Activated CD4-positive, CD25-positive, alpha-beta regulatory T cell treated with anti-CD3 and anti-CD28 coated beads, Interleukin-2, amount 50 U/mL, for 24 hours (primary cell): ENCODE data around the gene GDNF.

Experiments
- ATAC-seq, 2 donors: fragments of 150-1000 bp; cut with Tn5 transposase; one replicate each; pipeline ENCODE4 v1.10.0; 2021; ENCODE audit warnings: mild to moderate bottlenecking in 1 of 2, moderate library complexity in 1 of 2

GDNF gene

GRCh38 chr5:37846786-37847310, 7.0 kb upstream of the GDNF start:
- ATAC-seq = no peak

GRCh38 chr5:37844009-37844408, 4.2 kb upstream of the GDNF start:
- ATAC-seq = no peak

GRCh38 chr5:37842048-37842447, 2.2 kb upstream of the GDNF start:
- no peak for ATAC-seq

GRCh38 chr5:37841203-37841602, 1.4 kb upstream of the GDNF start:
- no peak for ATAC-seq

GRCh38 chr5:37840053-37841034, 503 bp upstream of the GDNF start:
- no peak for ATAC-seq

- no peak for ATAC-seq
Measured at GRCh38 chr5:37838933-37839341, 904 bp downstream of the GDNF start.

- no peak for ATAC-seq
Measured at GRCh38 chr5:37838152-37838932, 1.5 kb downstream of the GDNF start.

- peak; percentile 30 to 37 for ATAC-seq
Measured at GRCh38 chr5:37837414-37838032, 2.3 kb downstream of the GDNF start.

- ATAC-seq = no peak
Measured at GRCh38 chr5:37836592-37837413, 3.0 kb downstream of the GDNF start.

- no peak for ATAC-seq
Measured at GRCh38 chr5:37836235-37836591, 3.6 kb downstream of the GDNF start.

- no peak for ATAC-seq
Measured at GRCh38 chr5:37835380-37835973, 4.4 kb downstream of the GDNF start.

- no peak for ATAC-seq
Measured at GRCh38 chr5:37834542-37835379, 5.1 kb downstream of the GDNF start.

GRCh38 chr5:37833990-37834389, 5.9 kb downstream of the GDNF start:
- no peak for ATAC-seq

- no peak for ATAC-seq
Measured at GRCh38 chr5:37831821-37832534, 7.9 kb downstream of the GDNF start.

- ATAC-seq = no peak
Measured at GRCh38 chr5:37830348-37830747, 9.5 kb downstream of the GDNF start.

GRCh38 chr5:37825334-37825915, 14.4 kb downstream of the GDNF start:
- no peak for ATAC-seq

- no peak for ATAC-seq
Measured at GRCh38 chr5:37823433-37824152, 16.2 kb downstream of the GDNF start.

- ATAC-seq = no peak
Measured at GRCh38 chr5:37816883-37817282, 23.0 kb downstream of the GDNF start.

- ATAC-seq = no peak
Measured at GRCh38 chr5:37816331-37816730, 23.5 kb downstream of the GDNF start.
